Smooth muscle cell of the coronary artery (primary cell): Measurements from ENCODE around the gene TNIP1. TPM values are rescaled to one million over a fixed set of nuclear protein-coding genes. Genes with fewer than 3 reads are reported as not detected.

Source experiments
- total RNA-seq: library from RNA; depleted of rRNA; stranded (reverse); fragments of >200 nt; gene quantifications from 2 replicates; pipeline ENCODE4 v1.2.3, GENCODE V29; 2014; ENCODE audit warnings: low replicate concordance

TNIP1 gene
- total RNA-seq = 66.5 and 74.7 TPM in 2 replicates

DNA sequence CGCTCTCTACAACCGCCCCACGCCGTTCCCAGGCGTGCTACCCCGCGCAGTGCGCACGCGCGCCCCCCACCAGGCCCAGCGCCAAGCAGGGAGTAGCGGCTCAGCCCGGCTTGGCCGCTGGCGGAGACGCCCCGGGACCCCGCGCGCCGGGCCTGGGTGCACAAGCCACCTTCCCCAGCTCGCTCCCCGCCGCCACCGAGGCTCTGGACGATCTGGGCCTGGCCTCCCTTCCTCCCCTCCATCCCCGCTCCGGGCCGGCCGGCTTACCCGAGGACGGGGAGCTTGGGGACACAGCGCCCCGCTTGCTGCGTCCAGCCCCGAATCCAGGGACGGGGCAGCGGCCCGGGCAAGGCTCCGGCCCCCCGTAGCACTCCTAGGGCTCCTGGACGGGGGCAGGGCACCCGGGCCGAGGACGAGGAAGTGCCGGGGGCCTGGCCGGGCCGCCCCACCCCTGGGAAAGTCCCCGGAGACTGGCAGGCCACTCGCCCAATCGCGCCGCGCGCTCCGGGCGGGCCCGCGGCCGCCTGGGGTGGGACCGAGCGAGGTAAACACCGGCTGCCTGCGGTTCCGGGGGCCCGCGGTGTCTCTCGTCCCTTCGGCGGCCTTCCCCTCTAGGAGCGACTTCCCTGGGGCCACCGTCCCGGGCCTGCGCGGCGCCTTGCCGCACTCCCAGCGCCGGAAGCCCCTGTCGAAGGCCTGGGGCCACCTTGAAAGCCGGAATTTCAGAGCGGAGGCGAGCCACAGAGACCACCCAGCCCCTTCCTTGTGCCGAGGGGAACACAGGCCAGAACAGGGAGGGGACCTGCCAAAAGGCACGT, at the start of gene TNIP1:
Gene TNIP1 (minus strand): TSS at position 422 of the 818 bp plus-strand sequence. CDS start 15,939 bp downstream, outside the sequence.

DNA sequence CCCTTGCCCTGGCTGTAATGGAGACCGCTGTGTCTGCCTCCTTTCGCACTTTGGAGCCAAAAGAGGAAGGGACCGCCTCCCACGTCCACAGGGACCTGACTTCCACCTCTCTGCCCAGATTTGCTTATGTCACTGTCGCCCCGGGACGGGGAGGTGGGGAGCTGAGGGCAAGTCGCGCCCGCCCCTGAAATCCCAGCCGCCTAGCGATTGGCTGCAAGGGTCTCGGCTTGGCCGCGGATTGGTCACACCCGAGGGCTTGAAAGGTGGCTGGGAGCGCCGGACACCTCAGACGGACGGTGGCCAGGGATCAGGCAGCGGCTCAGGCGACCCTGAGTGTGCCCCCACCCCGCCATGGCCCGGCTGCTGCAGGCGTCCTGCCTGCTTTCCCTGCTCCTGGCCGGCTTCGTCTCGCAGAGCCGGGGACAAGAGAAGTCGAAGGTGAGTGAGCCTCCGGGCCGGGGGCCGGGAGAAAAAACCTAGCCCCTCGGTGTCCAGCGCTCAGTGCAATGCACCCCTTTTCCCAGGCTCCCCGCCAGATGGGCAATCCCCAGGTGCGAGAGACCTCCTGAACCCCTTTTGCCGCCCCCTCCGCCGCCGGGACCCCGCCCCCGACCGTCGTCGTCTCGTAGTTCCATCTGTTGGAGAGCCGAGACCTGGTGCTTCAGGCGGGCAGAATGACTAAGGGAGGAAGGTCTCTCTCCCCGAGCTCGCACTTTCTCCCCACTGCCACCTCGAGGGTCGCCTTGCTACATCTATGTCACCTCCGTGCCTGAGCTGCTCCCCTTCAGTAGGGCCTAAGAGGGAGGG, 60.3 kb downstream of the TNIP1 start, which contains the start of gene GPX3:
Gene GPX3 (plus strand): TSS at position 288 of the 807 bp plus-strand sequence. CDS start 64 bp downstream, at position 352.

Other genes starting within 250 kb of the TNIP1 start
- not detected in 2 replicates for gene IRGM, start 234.5 kb downstream of the TNIP1 start, total RNA-seq
- gene ZNF300, start 176.1 kb downstream of the TNIP1 start, total RNA-seq = 3.3 and 8.3 TPM in 2 replicates
- 15.8 and 54.4 TPM in 2 replicates for gene GPX3, start 60.4 kb downstream of the TNIP1 start, total RNA-seq
- 546 and 984 TPM in 2 replicates for gene ANXA6, start 76.7 kb upstream of the TNIP1 start, total RNA-seq
- gene CCDC69, start 143.1 kb upstream of the TNIP1 start, total RNA-seq = 0.38 and 5.9 TPM in 2 replicates
- gene GM2A, start 172.2 kb upstream of the TNIP1 start, total RNA-seq = 14.1 and 39.8 TPM in 2 replicates
- not detected in 2 replicates for gene SLC36A3, start 222.7 kb upstream of the TNIP1 start, total RNA-seq